HG02610 (cell line): ENCODE data around the gene TK2.
"Not testable (repeated sequence)": the region's sequence is repeated elsewhere in the genome, so short reads cannot be mapped to it uniquely, and the experiment has no call there.

Experiments
- ATAC-seq: cut with Tn5 transposase; IDR thresholded peaks from one replicate; pipeline ENCODE4 v1.9.1; 2021; ENCODE audit warnings: mild to moderate bottlenecking, moderate library complexity; ENCODE audit not compliant: unreplicated experiment

Gene TK2

GRCh38 chr16:66508248-66508913, 41.5 kb downstream of the TK2 start:
- ATAC-seq = peak; percentile 70

- ATAC-seq = no peak
Measured at GRCh38 chr16:66507731-66508239, 42.1 kb downstream of the TK2 start.

DNA sequence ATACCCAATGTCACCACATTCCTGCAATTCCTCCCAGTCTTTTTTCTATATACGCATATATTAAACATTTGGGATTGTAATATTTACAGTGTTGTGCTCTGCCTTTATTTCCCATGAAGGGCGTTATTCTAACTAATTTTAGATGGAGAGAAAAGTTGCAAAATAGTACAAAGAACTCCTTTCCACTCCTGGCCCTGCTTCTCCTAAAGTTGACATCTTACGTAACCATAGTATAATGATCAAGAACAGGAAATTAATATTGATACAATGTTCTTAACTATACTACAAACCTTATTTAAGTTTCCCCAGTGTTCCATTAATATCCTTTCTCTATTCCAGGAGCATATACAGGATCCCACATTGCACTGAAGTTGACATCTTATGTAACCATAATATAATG, 46.3 kb downstream of the TK2 start:
- no peak for ATAC-seq

- ATAC-seq = no peak
Measured at GRCh38 chr16:66503030-66503429, 46.9 kb downstream of the TK2 start.

DNA sequence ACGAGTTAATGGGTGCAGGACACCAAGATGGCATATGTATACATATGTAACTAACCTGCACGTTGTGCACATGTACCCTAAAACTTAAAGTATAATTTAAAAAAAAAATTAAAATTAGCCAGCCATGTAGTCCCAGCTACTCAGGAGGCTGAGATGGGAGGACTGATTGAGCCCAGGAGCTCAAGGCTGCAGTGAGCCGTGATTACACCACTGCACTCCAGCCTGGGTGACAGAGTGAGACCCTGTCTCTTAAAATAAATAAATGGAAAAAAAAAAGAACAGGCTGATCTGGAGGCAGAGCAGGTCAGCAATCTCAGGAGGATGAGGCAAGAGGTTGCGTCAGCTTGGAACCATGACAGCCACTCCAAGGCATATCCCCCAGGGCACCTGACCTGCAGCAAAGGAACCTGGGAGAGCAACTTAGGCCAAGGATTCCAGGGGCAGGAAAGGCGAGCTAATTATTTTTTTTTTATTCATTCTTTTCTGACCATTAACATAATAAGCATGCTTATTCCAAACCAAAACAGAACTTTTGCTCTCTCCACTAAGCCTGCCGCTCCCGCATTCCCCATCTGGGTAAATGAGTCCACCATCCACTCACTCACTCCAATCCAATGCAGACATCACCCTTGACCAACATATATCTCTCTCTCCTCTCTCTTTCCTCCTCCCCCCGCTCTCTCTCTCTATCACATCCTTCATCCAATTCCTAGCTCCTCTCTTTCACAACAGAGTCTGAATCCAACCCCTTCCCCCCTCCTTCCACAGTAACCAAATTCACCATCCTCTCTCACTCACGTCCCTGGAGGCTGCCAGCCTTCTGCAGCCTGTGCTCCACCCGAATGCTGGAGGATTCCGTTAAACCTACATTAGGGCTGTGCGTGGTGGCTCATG, 47.7 kb downstream of the TK2 start:
- no peak for ATAC-seq

GRCh38 chr16:66501563-66501962, 48.4 kb downstream of the TK2 start:
- not testable (repeated sequence) for ATAC-seq

DNA sequence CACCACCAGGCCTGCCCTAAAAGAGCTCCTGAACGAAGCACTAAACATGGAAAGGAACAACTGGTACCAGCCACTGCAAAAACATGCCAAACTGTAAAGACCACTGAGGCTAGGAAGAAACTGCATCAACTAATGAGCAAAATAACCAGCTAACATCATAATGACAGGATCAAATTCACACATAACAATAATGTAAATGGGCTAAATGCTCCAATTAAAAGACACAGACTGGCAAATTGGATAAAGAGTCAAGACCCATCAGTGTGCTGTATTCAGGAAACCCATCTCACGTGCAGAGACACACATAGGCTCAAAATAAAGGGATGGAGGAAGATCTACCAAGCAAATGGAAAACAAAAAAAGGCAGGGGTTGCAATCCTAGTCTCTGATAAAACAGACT, 52.0 kb downstream of the TK2 start:
- not testable (repeated sequence) for ATAC-seq

DNA sequence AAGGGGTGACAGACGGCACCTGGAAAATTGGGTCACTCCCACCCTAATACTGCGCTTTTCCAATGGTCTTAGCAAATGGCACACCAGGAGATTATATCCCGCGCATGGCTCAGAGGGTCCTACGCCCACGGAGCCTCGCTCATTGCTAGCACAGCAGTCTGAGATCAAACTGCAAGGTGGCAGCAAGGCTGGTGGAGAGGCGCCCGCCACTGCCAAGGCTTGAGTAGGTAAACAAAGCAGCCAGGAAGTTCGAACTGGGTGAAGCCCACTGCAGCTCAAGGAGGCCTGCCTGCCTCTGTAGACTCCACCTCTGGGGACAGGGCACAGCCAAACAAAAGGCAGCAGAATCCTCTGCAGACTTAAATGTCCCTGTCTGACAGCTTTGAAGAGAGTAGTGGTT, 53.7 kb downstream of the TK2 start:
- ATAC-seq = not testable (repeated sequence)

GRCh38 chr16:66495440-66495839, 54.5 kb downstream of the TK2 start:
- ATAC-seq = no peak

DNA sequence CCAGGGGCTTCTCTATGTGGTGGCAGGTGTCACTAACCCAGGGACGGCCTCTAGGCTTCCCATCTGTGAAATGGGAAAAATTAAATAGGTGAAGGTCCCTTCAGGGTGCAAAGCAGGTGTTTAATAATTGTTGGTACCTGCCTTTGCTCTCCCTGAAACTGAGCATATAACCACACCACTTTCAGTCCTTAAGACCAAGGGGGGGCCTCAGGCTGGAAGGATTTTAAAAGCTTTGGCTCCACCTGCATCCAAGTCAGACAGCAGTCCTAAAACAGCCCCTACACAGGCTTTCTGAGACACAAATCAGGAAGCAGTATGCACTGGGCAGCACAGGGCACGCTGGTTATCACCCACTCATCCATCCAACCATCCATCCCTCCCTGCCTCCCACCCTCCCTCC, 55.0 kb downstream of the TK2 start:
- ATAC-seq = no peak

GRCh38 chr16:66493490-66494401, 56.2 kb downstream of the TK2 start:
- ATAC-seq = no peak

GRCh38 chr16:66491716-66492064, 58.2 kb downstream of the TK2 start:
- ATAC-seq = no peak

GRCh38 chr16:66490774-66491715, 58.9 kb downstream of the TK2 start:
- ATAC-seq = no peak

- no peak for ATAC-seq
Measured at GRCh38 chr16:66489818-66490217, 60.1 kb downstream of the TK2 start.

- ATAC-seq = no peak
Measured at GRCh38 chr16:66489385-66489784, 60.5 kb downstream of the TK2 start.

DNA sequence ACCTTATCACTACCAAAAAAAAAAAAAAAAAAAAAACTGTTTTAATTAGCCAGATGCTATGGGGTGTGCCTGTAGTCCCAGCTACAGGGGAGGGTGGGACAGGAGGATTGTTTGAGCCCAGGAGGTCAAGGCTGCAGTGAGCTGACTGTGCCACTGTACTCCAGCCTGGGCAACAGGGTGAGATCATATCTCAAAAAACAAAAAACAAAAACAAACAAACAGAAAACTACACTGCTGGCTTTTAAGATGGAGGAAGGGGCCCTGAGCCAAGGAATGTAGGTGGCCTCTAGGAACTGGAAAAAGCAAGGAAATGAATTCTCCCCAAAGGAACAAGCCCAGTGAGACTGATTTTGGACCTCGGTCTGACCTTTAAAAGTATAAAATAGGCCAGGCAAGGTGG, 61.4 kb downstream of the TK2 start:
- ATAC-seq = no peak

DNA sequence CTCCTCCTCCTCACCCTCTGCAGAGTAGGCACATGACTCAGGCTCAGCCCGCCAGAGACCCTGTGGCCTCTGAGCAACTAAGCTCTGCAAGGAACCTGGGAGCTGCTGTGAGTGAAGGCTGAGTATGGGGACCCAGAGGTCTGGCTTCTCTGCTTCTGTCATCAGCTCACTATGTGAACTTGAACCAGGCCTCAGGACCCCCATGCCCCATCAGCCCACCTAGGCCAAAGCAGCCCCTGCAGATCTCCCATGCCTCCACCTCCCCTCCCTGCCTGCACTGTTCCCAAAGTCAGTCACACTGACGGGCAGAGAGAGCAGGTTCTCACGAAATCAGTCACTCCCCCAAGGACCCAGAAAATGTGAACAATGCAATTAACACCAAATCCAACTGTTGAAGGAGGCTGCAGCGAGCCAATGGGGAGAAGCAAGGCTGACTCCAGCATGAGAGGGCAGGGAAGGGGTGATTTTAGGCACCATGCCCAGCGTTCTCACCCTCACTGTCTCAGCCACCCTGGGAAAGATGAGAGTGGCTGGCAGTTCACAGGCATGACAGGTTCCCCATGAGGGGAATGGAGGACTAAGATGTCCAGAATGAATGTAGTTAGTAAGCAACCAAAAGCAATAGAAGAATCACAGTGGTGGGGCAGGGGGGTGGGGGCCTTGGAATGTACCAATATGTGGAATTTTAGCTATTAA, 62.2 kb downstream of the TK2 start:
- no peak for ATAC-seq

DNA sequence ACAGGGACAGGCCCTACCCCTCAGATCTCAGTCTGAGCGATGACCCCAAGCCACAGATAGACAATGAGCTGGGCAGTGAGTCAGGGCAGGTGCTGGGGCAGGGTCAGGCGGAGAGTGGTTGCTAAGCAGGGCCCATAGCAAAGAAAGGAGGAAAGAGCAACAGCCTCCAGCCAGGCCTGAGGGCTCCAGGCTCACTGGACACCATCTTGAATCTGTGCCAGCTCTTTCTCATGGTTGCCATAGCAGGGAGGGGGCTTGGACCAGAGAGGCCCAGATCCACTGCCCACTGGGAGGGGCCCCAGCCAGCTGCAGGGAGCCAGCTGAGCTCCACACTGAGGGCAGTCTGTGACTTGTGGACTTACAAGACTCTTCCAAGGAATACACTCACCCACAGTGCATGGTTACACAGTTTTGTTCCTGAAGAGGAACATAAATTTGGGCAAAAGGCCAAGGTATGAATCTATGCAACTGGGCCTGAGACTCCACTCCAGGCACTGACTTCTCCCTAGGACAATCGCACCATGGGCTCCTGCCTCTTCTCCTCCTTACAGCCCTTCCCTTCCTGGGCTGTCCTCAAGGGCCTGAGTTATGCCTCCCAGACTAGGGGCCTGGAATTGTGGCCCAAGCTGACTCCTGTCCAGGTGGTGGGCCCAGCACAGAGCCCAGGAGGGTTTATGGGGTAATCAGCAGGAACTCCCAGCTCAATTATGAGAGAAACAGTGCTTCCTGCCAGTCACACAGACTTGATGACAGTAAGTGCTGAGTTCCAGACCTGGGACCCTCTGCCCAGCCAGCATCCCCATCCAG, 62.9 kb downstream of the TK2 start:
- ATAC-seq = no peak
